ENCODE results near the gene LRRC30. TPM values are rescaled to one million over a fixed set of nuclear protein-coding genes. Genes with fewer than 3 reads are reported as not detected.
"Not testable (repeated sequence)": the region's sequence is repeated elsewhere in the genome, so short reads cannot be mapped to it uniquely, and the experiment has no call there.

The LRRC30 gene
- total and polyA plus RNA-seq, 9 donors, result not detected

DNA sequence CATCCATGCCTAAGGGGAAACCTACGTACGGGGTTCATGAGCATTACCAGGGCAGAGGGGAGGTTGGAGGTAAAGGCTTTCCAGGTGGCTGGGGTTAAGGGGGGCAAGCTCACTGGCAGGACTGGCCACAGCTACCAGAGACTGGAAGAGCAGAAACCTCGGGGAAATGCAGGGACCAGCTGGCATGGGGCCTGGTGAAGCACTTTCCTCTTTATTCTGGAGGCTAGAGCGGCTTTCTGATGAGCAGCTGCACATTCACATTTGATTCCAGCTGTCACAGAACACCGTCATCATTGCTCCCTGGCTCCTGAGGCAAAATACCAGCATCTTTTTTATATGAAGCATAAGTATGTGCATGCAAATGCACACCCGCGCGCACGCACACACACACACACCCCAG is 28.7 kb upstream of the LRRC30 start:
- no peaks in the 10 kb centered on the region for H3K36me3 ChIP-seq
- H3K4me1 ChIP-seq (ENCODE audit: insufficient read depth), result peaks cover 2% of the 10 kb centered on the region
- WGBS, 3 donors, result 91 to 97% (median 91%) methylated on average over 9 of the region's 9 CpGs
- no peak overlapping the region for H3K27ac ChIP-seq
- intact Hi-C loops (cut with DNase I), result no loop called here
- TF ChIP-seq EP300 (IDR thresholded peaks at IDR 0.05) (no peak), POLR2A (IDR thresholded peaks at IDR 0.05) (no peak)
- TF ChIP-seq, protein P1, sequence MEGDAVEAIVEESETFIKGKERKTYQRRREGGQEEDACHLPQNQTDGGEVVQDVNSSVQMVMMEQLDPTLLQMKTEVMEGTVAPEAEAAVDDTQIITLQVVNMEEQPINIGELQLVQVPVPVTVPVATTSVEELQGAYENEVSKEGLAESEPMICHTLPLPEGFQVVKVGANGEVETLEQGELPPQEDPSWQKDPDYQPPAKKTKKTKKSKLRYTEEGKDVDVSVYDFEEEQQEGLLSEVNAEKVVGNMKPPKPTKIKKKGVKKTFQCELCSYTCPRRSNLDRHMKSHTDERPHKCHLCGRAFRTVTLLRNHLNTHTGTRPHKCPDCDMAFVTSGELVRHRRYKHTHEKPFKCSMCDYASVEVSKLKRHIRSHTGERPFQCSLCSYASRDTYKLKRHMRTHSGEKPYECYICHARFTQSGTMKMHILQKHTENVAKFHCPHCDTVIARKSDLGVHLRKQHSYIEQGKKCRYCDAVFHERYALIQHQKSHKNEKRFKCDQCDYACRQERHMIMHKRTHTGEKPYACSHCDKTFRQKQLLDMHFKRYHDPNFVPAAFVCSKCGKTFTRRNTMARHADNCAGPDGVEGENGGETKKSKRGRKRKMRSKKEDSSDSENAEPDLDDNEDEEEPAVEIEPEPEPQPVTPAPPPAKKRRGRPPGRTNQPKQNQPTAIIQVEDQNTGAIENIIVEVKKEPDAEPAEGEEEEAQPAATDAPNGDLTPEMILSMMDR (IDR thresholded peaks at IDR 0.05), result no peak
- no peak for DNase-seq
- H3K9me3 ChIP-seq, result no peaks in the 10 kb centered on the region
- no peak overlapping the region for H3K4me3 ChIP-seq
- H3K27me3 ChIP-seq, result no peaks in the 10 kb centered on the region

DNA sequence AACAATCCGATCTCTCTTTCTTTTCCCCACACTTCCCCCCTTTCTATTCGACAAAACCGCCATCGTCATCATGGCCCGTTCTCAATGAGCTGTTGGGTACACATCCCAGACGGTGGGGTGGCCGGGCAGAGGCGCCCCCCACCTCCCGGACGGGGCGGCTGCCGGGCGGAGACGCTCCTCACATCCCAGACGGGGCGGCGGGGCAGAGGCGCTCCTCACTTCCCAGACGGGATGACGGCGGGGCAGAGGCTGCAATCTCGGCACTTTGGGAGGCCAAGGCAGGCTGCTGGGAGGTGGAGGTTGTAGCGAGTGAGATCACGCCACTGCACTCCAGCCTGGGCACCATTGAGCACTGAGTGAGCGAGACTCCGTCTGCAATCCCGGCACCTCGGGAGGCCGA is 27.3 kb upstream of the LRRC30 start:
- DNase-seq; H3K27ac ChIP-seq; H3K4me3 ChIP-seq; H3K9me3 ChIP-seq; H3K36me3 ChIP-seq; intact Hi-C loops (cut with DNase I); H3K4me1 ChIP-seq (ENCODE audit: insufficient read depth); H3K27me3 ChIP-seq: not testable (repeated sequence)
- WGBS, 3 donors, result 88 to 94% (median 90%) methylated on average over 29 of the region's 29 CpGs

DNA sequence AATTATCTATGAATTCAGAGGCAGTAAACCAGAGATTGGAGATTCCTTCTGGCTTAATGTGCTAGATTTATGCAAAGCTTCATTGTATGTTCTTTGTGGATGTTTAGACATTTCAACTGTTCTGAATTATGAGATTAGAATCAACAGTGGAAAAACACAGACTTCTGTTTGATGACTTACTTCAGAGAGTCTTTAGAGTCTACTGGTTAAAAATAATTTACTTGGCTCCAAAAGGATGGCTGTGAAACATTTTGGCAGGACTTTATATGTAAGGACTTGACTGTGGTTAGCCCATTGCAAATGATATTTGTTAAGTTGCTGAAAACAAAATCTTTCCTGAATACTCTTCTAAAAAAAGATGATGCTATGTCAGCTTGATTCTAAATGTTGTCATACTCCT is 25.5 kb upstream of the LRRC30 start:
- Histone ChIP-seq H3K4me1 (ENCODE audit: insufficient read depth) (peaks cover 2% of the 10 kb centered on the region), H3K27ac (no peak overlapping the region), H3K4me3 (no peak overlapping the region), H3K27me3 (no peaks in the 10 kb centered on the region), H3K36me3 (no peaks in the 10 kb centered on the region), H3K9me3 (no peaks in the 10 kb centered on the region)
- intact Hi-C loops (cut with DNase I), result no loop called here
- TF ChIP-seq POLR2A (IDR thresholded peaks at IDR 0.05) (no peak), EP300 (IDR thresholded peaks at IDR 0.05) (no peak)
- TF ChIP-seq, protein P1 (IDR thresholded peaks at IDR 0.05), result no peak
- DNase-seq, result no peak

DNA sequence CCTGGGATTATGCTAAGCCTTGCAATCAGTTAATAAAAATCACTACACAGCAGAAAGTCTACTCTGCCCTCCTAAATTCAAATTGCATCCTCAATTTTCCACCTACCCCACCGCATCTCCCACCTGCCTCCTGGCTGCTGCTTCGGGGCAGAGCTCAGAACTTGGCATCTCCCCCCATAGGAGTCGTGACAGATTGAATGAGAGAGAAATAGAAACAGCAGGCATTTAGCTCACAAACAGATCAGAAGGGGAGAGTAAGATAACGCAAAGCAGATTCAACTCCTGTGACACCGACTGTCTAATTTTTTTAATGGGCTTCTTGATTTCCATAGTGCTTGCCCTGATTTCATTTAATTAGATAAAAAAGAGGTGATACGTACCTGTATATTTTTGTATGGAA is 24.7 kb upstream of the LRRC30 start:
- DNase-seq, result no peak
- Histone ChIP-seq H3K27me3 (no peaks in the 10 kb centered on the region), H3K4me3 (no peak overlapping the region), H3K9me3 (no peaks in the 10 kb centered on the region), H3K4me1 (ENCODE audit: insufficient read depth) (peaks cover 2% of the 10 kb centered on the region), H3K36me3 (no peaks in the 10 kb centered on the region), H3K27ac (no peak overlapping the region)
- TF ChIP-seq, protein P1 (IDR thresholded peaks at IDR 0.05), result no peak
- no peak for TF ChIP-seq POLR2A (IDR thresholded peaks at IDR 0.05)
- no peak for TF ChIP-seq EP300 (IDR thresholded peaks at IDR 0.05)
- 65 to 68% (median 66%) methylated on average over 6 of the region's 6 CpGs for WGBS, 3 donors
- intact Hi-C loops (cut with DNase I), result no loop called here

DNA sequence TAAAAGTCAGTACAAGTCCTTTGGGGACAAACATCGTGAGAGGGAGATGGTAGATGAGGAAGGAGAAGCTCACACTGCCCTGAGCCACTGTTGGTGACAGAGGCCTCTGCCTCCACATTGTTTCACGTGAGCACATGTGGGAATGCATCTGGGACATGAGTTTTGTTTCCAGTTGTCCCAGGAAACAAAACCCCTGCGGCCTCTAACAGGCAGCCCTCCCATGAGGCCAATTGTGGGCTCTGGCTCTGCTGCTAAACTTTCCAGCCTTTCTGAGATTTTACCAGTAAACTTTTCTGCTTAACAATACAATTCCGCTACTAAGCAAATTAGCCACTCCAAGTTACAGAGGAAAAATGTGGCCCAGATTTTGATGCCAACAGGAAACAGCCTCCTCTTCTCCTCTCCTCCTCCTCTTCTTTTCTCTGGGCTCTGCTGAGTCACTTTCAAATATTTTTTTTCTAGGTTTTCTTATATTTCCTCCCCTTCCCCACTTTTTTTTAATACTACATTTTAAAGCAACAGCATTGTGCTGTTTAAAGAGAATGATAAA is 23.4 kb upstream of the LRRC30 start:
- DNase-seq, result no peak
- TF ChIP-seq POLR2A (IDR thresholded peaks at IDR 0.05), result no peak
- TF ChIP-seq EP300 (IDR thresholded peaks at IDR 0.05), result no peak
- TF ChIP-seq, protein P1 (IDR thresholded peaks at IDR 0.05), result no peak
- Histone ChIP-seq H3K36me3 (no peaks in the 10 kb centered on the region), H3K4me1 (ENCODE audit: insufficient read depth) (peaks cover 2% of the 10 kb centered on the region), H3K27ac (no peak overlapping the region), H3K27me3 (no peaks in the 10 kb centered on the region), H3K4me3 (no peak overlapping the region), H3K9me3 (no peaks in the 10 kb centered on the region)
- WGBS, 3 donors, result 35 to 51% (median 43%) methylated on average over 4 of the region's 4 CpGs
- intact Hi-C loops (cut with DNase I), result no loop called here
